ENCODE measurements around the gene FKBP1A.
A peak's percentile ranks its signal among the peaks of the same experiment; 100 is the strongest.
"Not testable (repeated sequence)": the region's sequence is repeated elsewhere in the genome, so short reads cannot be mapped to it uniquely, and the experiment has no call there.

The FKBP1A gene

GRCh38 chr20:1403624-1404023 lies 10.8 kb upstream of the FKBP1A start:
- H3K36me3 Mint-ChIP-seq (ENCODE audit: insufficient read depth) = no peaks in the 10 kb centered on the region
- H3K27me3 Mint-ChIP-seq = peaks cover 49 to 89% of the 10 kb centered on the region in 2 donors
- H3K27ac Mint-ChIP-seq = no peak overlapping the region
- DNase-seq (no peak), ATAC-seq (replicated peaks) (no peak)
- H3K4me1 Mint-ChIP-seq (ENCODE audit: low read depth in 2 of 2) = peaks cover 9 to 10% of the 10 kb centered on the region in 2 donors
- H3K9me3 Mint-ChIP-seq = no peaks in the 10 kb centered on the region
- H3K4me3 Mint-ChIP-seq = no peak overlapping the region

- H3K9me3 Mint-ChIP-seq = no peaks in the 10 kb centered on the region
- H3K27me3 Mint-ChIP-seq = peaks cover 51 to 90% of the 10 kb centered on the region in 2 donors
- H3K36me3 Mint-ChIP-seq (ENCODE audit: insufficient read depth) = no peaks in the 10 kb centered on the region
- ATAC-seq (replicated peaks) (no peak), DNase-seq (no peak)
- H3K27ac Mint-ChIP-seq = no peak overlapping the region
- H3K4me1 Mint-ChIP-seq (ENCODE audit: low read depth in 2 of 2) = peaks cover 9 to 10% of the 10 kb centered on the region in 2 donors
- no peak overlapping the region for H3K4me3 Mint-ChIP-seq
Observed at GRCh38 chr20:1402149-1402548, 9.3 kb upstream of the FKBP1A start.

GRCh38 chr20:1401451-1401907 lies 8.6 kb upstream of the FKBP1A start:
- ATAC-seq (replicated peaks) (no peak), DNase-seq (no peak)
- no peaks in the 10 kb centered on the region for H3K36me3 Mint-ChIP-seq (ENCODE audit: insufficient read depth)
- peaks cover 51 to 90% of the 10 kb centered on the region in 2 donors for H3K27me3 Mint-ChIP-seq
- no peaks in the 10 kb centered on the region for H3K9me3 Mint-ChIP-seq
- H3K4me3 Mint-ChIP-seq = no peak overlapping the region
- H3K4me1 Mint-ChIP-seq (ENCODE audit: low read depth in 2 of 2) = peaks cover 9 to 12% of the 10 kb centered on the region in 2 donors
- no peak overlapping the region for H3K27ac Mint-ChIP-seq

- not testable (repeated sequence) for H3K4me3 Mint-ChIP-seq; H3K9me3 Mint-ChIP-seq; H3K36me3 Mint-ChIP-seq (ENCODE audit: insufficient read depth); ATAC-seq (replicated peaks); H3K27ac Mint-ChIP-seq; DNase-seq
- Mint-ChIP-seq H3K27me3 (peaks cover 58 to 94% of the 10 kb centered on the region in 2 donors), H3K4me1 (ENCODE audit: low read depth in 2 of 2) (peaks cover 9 to 11% of the 10 kb centered on the region in 2 donors)
Observed at GRCh38 chr20:1399678-1400366, 7.0 kb upstream of the FKBP1A start.

GRCh38 chr20:1398185-1398584 lies 5.3 kb upstream of the FKBP1A start:
- H3K36me3 Mint-ChIP-seq (ENCODE audit: insufficient read depth); H3K27ac Mint-ChIP-seq; ATAC-seq (replicated peaks); DNase-seq; H3K4me3 Mint-ChIP-seq; H3K9me3 Mint-ChIP-seq: not testable (repeated sequence)
- Mint-ChIP-seq H3K27me3 (peaks cover 54 to 81% of the 10 kb centered on the region in 2 donors), H3K4me1 (ENCODE audit: low read depth in 2 of 2) (peaks cover 17 to 18% of the 10 kb centered on the region in 2 donors)

- Mint-ChIP-seq H3K27ac (no peak overlapping the region), H3K4me3 (no peak overlapping the region), H3K9me3 (no peaks in the 10 kb centered on the region), H3K27me3 (peaks cover 52 to 76% of the 10 kb centered on the region in 2 donors), H3K36me3 (ENCODE audit: insufficient read depth) (peaks cover 9% of the 10 kb centered on the region), H3K4me1 (ENCODE audit: low read depth in 2 of 2) (peaks cover 18% of the 10 kb centered on the region in 2 donors)
- DNase-seq = no peak
- no peak for ATAC-seq (replicated peaks)
Observed at GRCh38 chr20:1397710-1398109, 4.9 kb upstream of the FKBP1A start.

- peaks cover 52 to 69% of the 10 kb centered on the region in 2 donors for H3K27me3 Mint-ChIP-seq
- H3K27ac Mint-ChIP-seq = no peak overlapping the region
- peaks cover 9% of the 10 kb centered on the region for H3K36me3 Mint-ChIP-seq (ENCODE audit: insufficient read depth)
- ATAC-seq (replicated peaks) = no peak
- no peak overlapping the region for H3K4me3 Mint-ChIP-seq
- peaks cover 15 to 16% of the 10 kb centered on the region in 2 donors for H3K4me1 Mint-ChIP-seq (ENCODE audit: low read depth in 2 of 2)
- no peak for DNase-seq
- H3K9me3 Mint-ChIP-seq = no peaks in the 10 kb centered on the region
Observed at GRCh38 chr20:1396702-1397101, 3.8 kb upstream of the FKBP1A start.

GRCh38 chr20:1396264-1396663 lies 3.4 kb upstream of the FKBP1A start:
- no peaks in the 10 kb centered on the region for H3K9me3 Mint-ChIP-seq
- ATAC-seq (replicated peaks) = no peak
- peaks cover 9% of the 10 kb centered on the region for H3K36me3 Mint-ChIP-seq (ENCODE audit: insufficient read depth)
- H3K4me1 Mint-ChIP-seq (ENCODE audit: low read depth in 2 of 2) = peaks cover 20% of the 10 kb centered on the region in 2 donors
- no peak overlapping the region for H3K4me3 Mint-ChIP-seq
- no peak overlapping the region for H3K27ac Mint-ChIP-seq
- H3K27me3 Mint-ChIP-seq = peaks cover 48 to 66% of the 10 kb centered on the region in 2 donors
- DNase-seq = no peak

GRCh38 chr20:1394686-1395085 lies 1.8 kb upstream of the FKBP1A start:
- no peak for DNase-seq
- Mint-ChIP-seq H3K4me1 (ENCODE audit: low read depth in 2 of 2) (peaks cover 32 to 33% of the 10 kb centered on the region in 2 donors), H3K27me3 (peaks cover 39 to 50% of the 10 kb centered on the region in 2 donors), H3K4me3 (peak overlapping the region in 1 of 2 donors; percentile 12), H3K9me3 (no peaks in the 10 kb centered on the region), H3K36me3 (ENCODE audit: insufficient read depth) (peaks cover 12% of the 10 kb centered on the region), H3K27ac (no peak overlapping the region)
- no peak for ATAC-seq (replicated peaks)

GRCh38 chr20:1393507-1393882 lies 641 bp upstream of the FKBP1A start:
- Mint-ChIP-seq H3K4me1 (ENCODE audit: low read depth in 2 of 2) (peaks cover 42 to 43% of the 10 kb centered on the region in 2 donors), H3K27me3 (peaks cover 28 to 38% of the 10 kb centered on the region in 2 donors), H3K27ac (peak overlapping the region; percentile 84 to 93), H3K36me3 (ENCODE audit: insufficient read depth) (peaks cover 12% of the 10 kb centered on the region), H3K4me3 (peak overlapping the region; percentile 86 to 91), H3K9me3 (no peaks in the 10 kb centered on the region)
- DNase-seq = no peak
- no peak for ATAC-seq (replicated peaks)

GRCh38 chr20:1392443-1392692 lies 486 bp downstream of the FKBP1A start:
- ATAC-seq (replicated peaks) = peak; percentile 6
- peaks cover 19 to 27% of the 10 kb centered on the region in 2 donors for H3K27me3 Mint-ChIP-seq
- H3K9me3 Mint-ChIP-seq = no peaks in the 10 kb centered on the region
- peaks cover 50 to 52% of the 10 kb centered on the region in 2 donors for H3K4me1 Mint-ChIP-seq (ENCODE audit: low read depth in 2 of 2)
- no peak for DNase-seq
- H3K4me3 Mint-ChIP-seq = peak overlapping the region; percentile 86 to 91
- H3K36me3 Mint-ChIP-seq (ENCODE audit: insufficient read depth) = peaks cover 12% of the 10 kb centered on the region
- H3K27ac Mint-ChIP-seq = peak overlapping the region; percentile 84 to 85

- H3K36me3 Mint-ChIP-seq (ENCODE audit: insufficient read depth) = peaks cover 12% of the 10 kb centered on the region
- ATAC-seq (replicated peaks) (no peak), DNase-seq (no peak)
- H3K27me3 Mint-ChIP-seq = peaks cover 13 to 21% of the 10 kb centered on the region in 2 donors
- H3K4me3 Mint-ChIP-seq = peak overlapping the region; percentile 86 to 91
- peak overlapping the region; percentile 60 to 85 for H3K27ac Mint-ChIP-seq
- no peaks in the 10 kb centered on the region for H3K9me3 Mint-ChIP-seq
- H3K4me1 Mint-ChIP-seq (ENCODE audit: low read depth in 2 of 2) = peaks cover 47 to 57% of the 10 kb centered on the region in 2 donors
Observed at GRCh38 chr20:1391640-1392442, 1.0 kb downstream of the FKBP1A start.

- Mint-ChIP-seq H3K4me3 (peak overlapping the region; percentile 86 to 91), H3K27me3 (peaks cover 10 to 13% of the 10 kb centered on the region in 2 donors), H3K27ac (peak overlapping the region; percentile 60 to 85), H3K36me3 (ENCODE audit: insufficient read depth) (peaks cover 16% of the 10 kb centered on the region), H3K9me3 (no peaks in the 10 kb centered on the region), H3K4me1 (ENCODE audit: low read depth in 2 of 2) (peaks cover 56 to 67% of the 10 kb centered on the region in 2 donors)
- DNase-seq = no peak
- ATAC-seq (replicated peaks) = no peak
Observed at GRCh38 chr20:1390581-1391403, 2.1 kb downstream of the FKBP1A start.

Measured in effector memory CD8-positive, alpha-beta T cell (primary cell).